ENCODE results near the gene C19orf67.

DNA sequence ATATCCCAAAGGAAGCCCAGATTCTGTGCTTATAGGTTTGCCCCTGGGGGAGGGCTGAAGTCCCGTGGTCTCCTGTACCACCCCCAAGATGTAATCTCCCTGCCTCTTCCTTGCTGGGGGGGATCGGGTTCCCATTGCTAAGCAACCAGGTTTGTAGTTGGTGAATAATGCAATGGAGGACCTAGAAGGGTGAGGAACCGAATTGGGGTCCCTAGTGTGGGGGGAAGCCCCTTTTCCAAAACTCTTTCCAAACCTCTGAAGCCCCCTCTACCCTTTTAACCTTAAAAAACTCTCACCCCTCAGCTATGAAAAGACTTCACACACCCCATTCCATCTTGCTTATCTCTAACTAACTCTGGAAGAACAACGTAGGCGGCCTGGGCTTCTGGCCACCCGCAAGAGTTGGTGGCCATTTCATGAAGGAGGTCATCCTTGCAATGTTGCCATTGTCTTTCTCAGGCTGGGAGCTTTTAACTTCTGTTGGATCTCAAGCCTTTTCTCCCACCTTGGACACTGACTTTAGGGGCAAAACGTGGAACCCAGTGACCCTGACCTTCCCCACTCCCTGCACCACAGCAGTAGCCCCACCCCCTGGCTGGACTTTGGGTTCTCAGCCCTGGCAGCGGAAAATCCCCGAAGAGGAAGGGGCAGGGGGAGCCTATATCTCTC, 24.4 kb downstream of the C19orf67 start:
- TF ChIP-seq, protein P1, sequence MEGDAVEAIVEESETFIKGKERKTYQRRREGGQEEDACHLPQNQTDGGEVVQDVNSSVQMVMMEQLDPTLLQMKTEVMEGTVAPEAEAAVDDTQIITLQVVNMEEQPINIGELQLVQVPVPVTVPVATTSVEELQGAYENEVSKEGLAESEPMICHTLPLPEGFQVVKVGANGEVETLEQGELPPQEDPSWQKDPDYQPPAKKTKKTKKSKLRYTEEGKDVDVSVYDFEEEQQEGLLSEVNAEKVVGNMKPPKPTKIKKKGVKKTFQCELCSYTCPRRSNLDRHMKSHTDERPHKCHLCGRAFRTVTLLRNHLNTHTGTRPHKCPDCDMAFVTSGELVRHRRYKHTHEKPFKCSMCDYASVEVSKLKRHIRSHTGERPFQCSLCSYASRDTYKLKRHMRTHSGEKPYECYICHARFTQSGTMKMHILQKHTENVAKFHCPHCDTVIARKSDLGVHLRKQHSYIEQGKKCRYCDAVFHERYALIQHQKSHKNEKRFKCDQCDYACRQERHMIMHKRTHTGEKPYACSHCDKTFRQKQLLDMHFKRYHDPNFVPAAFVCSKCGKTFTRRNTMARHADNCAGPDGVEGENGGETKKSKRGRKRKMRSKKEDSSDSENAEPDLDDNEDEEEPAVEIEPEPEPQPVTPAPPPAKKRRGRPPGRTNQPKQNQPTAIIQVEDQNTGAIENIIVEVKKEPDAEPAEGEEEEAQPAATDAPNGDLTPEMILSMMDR (conservative IDR thresholded peaks at IDR 0.05; ENCODE audit: low read depth in 2 of 2), result no peak
- TF ChIP-seq POLR2AphosphoS5 (IDR thresholded peaks at IDR 0.05; ENCODE audit: low read depth) (no peak), EZH2 (IDR thresholded peaks at IDR 0.05; ENCODE audit: low read depth, unreplicated experiment) (no peak), STAT1 (IDR thresholded peaks at IDR 0.05; ENCODE audit: unreplicated experiment) (no peak), CREB1 (CRISPR knock-in tag; IDR thresholded peaks at IDR 0.05; ENCODE audit: low read depth) (no peak), JUNB (IDR thresholded peaks at IDR 0.05; ENCODE audit: unreplicated experiment) (no peak), NANOG (IDR thresholded peaks at IDR 0.05; ENCODE audit: borderline replicate concordance) (no peak), EZH2phosphoT487 (IDR thresholded peaks at IDR 0.05; ENCODE audit: unreplicated experiment) (no peak)
- TF ChIP-seq, protein P2, sequence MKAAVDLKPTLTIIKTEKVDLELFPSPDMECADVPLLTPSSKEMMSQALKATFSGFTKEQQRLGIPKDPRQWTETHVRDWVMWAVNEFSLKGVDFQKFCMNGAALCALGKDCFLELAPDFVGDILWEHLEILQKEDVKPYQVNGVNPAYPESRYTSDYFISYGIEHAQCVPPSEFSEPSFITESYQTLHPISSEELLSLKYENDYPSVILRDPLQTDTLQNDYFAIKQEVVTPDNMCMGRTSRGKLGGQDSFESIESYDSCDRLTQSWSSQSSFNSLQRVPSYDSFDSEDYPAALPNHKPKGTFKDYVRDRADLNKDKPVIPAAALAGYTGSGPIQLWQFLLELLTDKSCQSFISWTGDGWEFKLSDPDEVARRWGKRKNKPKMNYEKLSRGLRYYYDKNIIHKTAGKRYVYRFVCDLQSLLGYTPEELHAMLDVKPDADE (IDR thresholded peaks at IDR 0.05), result no peak
- TF ChIP-seq, protein P3, sequence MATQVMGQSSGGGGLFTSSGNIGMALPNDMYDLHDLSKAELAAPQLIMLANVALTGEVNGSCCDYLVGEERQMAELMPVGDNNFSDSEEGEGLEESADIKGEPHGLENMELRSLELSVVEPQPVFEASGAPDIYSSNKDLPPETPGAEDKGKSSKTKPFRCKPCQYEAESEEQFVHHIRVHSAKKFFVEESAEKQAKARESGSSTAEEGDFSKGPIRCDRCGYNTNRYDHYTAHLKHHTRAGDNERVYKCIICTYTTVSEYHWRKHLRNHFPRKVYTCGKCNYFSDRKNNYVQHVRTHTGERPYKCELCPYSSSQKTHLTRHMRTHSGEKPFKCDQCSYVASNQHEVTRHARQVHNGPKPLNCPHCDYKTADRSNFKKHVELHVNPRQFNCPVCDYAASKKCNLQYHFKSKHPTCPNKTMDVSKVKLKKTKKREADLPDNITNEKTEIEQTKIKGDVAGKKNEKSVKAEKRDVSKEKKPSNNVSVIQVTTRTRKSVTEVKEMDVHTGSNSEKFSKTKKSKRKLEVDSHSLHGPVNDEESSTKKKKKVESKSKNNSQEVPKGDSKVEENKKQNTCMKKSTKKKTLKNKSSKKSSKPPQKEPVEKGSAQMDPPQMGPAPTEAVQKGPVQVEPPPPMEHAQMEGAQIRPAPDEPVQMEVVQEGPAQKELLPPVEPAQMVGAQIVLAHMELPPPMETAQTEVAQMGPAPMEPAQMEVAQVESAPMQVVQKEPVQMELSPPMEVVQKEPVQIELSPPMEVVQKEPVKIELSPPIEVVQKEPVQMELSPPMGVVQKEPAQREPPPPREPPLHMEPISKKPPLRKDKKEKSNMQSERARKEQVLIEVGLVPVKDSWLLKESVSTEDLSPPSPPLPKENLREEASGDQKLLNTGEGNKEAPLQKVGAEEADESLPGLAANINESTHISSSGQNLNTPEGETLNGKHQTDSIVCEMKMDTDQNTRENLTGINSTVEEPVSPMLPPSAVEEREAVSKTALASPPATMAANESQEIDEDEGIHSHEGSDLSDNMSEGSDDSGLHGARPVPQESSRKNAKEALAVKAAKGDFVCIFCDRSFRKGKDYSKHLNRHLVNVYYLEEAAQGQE (IDR thresholded peaks at IDR 0.05; ENCODE audit: unreplicated experiment), result no peak
